GM18526 (cell line): Measurements from ENCODE around the gene NAPA.
A peak's percentile ranks its signal among the peaks of the same experiment; 100 is the strongest.

Source experiments
- POLR2A ChIP-seq: IDR thresholded peaks from 3 replicates; pipeline ENCODE4 v1.6.1; 2011; ENCODE audit not compliant: insufficient read length; ENCODE audit errors: extremely low read depth

NAPA gene

DNA sequence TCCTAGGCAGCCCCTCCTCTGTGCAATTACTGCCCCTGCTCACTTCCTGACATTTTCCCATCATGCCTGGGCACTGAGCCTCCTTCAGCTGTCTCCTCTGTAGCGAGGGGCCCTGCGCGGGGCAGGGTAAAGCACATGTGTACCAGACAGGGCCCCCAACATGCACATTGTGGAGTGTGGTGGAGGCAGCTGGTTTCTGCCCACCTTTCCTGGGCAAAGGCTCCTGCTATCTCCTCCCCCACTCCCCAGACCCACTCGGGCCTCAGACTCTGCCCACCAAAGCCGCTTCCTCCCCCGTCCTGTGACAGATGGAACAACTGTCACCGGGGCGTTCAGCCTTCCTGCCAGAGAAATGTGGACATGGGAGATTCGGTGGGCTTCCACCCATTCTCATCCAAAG is 28.0 kb downstream of the NAPA start:
- TF ChIP-seq POLR2A: no peak

DNA sequence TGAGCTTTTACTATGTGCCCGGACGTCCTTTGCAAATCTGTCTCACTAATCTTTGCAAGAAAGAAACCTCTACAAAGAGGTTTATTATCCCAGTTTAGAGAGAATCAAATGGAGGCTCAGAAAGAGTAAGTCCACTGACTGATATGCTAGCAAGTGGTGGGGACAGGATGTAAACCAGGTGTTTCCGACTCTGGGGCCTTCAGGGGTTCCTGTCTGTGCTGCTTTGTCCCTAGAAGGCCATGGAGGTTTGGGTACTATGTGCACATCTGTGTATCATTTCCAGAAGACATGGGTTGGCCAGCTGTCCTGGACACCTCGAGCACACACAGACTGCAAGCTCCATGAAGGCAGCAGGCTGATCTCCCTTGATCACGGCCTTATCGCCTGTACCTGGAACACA is 29.7 kb downstream of the NAPA start:
- no peak for TF ChIP-seq POLR2A

DNA sequence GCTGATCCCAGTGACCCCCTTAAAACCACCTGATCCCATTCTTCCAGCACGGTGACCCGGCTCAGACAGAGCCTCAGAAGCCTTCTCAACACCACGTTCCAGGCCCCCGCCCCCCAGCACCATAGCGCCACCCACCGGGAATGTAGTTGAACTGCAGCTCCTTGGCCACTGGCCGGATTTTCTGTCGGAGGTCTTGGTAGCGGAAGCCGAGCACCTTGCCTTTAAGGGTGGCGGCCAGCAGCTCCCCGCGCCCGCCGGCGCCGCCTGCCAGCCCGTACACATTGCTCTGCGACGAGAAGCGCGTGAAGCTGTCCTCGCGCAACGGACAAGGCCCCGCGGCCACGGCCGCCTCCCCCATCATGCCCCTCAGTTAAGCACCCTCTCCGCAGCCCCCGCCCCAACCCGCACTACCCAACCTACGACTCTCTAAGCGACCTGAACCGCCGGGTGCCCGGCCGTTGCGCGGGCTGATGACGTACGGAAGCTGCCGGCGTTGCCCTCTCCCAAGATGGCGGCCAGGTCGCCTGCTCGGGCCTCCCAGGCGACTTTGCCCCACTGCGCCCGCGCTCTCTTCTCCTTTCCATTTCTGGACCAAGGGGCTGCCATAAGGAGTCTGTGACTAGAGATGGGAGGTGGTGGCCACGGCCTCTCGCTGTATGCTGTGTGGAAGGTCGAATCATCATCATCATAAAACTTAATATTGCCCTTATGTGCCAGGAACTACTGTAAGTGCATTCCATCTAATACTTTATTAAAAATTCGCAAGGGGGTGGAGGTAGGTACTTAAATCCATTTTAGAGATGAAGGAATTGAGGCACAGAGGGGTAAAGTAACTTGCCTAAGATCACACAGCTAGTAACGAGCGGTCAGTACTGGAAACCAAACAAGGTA is 30.8 kb downstream of the NAPA start, which contains the start of gene KPTN:
Gene KPTN (minus strand): TSS at position 420 of the 891 bp plus-strand sequence. CDS start 59 bp downstream, at position 361.
- peak; percentile 70 for TF ChIP-seq POLR2A

DNA sequence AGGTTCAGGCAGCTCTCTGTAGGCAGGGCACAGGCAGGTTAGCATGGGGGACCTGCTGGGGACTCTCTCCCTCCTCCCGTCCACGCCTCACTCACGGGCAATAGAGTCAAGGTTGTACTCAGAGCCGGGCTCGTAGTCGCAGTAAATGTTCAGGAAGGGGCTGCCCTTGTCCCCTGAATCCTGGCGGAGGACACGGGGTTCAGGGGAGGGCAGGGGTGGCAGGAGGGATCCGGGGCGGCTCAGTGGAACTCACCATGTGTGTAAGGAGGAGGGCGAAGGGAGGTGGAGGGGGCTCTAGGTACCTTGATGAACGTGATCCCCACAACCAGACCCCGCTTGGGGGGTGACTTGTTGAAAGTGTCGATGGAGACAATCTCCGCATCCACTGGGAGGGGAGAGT is 31.7 kb downstream of the NAPA start:
- no peak for TF ChIP-seq POLR2A

DNA sequence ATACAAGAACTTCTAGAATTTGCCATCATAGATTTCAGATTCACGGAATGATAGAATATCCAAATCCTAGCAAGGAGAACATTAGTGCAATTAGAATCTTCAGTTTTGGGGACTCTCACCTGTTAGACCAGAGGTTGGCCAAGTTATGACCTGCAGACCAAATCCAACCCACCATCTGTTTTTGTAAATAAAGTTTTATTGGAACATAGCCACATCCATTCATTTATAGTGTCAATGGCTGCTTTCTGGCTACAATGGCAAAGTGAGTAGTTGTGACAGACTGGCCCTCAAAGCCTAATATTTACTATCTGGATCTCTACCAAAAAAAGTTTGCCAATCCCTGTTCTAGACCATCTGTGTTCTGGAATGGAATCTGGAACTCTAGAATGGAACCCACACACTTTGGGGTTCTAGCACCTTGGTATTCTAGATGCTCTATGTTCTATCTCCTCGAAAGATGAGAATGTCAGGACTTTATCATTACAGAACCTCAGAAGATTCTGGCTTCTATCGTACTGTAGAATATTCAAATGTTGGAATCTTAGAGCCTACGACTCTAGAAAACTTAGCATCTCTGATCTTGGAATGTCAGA is 33.3 kb downstream of the NAPA start:
- TF ChIP-seq POLR2A: no peak

DNA sequence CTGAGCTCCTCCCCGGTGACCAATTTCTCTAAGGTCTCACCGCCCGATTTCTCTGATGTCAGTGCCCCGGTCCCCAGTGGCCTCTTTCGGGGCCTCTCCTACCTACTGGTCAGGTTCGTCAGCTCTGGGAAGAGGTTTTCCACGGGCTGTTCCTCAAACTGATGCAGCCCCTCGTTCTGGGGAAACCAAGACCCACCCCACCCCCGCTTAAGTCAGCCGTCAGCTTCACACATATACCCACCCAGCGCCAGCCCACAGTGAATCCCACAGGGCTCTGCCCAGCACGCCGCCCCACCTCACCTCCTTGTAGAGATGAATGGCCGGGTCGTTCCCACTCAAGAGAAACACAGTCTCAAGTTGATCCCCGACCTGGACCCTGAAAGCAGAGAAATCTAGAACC is 34.2 kb downstream of the NAPA start:
- TF ChIP-seq POLR2A: no peak

DNA sequence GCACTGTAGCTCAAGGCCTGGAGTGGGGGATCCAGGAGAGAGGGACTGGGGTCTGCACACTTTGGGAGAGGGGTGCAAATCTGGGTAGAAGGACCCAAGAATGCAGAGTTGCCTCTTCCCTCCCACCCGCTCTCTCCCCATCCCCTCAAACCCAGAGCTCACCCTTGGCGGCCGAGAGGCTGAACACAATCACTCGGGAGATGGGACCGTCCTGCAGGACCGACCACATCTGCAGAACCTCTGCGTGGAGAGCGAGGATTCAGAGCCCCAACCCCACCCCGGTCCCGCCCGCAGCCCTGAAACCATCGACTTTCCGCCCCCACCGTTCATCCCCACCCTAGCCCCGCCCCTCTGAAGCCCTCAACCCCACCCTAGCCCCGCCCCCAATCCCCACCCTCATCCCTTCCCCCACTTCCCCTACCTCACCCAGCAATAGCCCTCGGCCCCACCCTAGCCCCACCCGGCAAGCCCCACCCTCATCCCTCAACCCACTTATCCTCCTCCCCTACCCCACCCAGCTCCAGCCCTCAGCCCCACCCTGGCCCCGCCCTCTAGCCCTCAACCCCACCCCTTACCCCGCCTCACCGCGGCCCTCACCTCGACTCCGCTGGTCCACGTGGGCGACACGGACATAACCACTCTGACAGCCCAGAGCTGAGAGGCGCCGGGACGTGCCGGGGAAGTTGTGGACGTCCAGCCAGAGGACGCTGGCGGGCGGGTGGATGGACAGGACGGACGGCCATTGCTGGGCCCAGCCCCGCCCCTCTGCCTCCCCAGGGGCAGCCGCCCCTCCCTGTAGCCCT is 35.0 kb downstream of the NAPA start:
- no peak for TF ChIP-seq POLR2A

DNA sequence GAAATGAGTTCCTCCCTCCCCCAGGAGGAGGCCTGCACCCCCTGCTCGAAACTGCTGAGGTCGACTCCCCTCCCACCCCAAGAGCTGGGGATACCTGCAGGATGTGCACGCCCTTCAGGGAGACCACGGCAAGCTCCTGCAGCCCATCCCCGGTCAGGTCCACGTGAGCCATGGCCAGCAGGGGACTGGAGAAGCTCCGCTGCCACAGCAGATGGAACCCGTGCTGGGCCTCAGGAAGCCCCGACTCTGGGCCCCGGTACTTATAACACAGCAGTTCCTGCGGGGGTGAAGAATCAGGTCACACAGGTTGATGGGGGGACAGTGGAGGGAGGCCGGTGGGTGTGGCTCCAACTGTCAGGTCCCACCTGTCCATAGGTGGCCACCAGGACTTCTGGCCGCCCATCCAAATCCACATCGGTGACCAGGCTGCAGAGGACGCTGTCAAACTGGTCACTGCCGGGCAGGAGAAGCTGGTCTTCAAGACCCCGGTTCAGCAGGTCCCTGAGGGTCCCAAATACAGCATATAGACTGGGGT is 38.4 kb downstream of the NAPA start:
- TF ChIP-seq POLR2A: no peak

DNA sequence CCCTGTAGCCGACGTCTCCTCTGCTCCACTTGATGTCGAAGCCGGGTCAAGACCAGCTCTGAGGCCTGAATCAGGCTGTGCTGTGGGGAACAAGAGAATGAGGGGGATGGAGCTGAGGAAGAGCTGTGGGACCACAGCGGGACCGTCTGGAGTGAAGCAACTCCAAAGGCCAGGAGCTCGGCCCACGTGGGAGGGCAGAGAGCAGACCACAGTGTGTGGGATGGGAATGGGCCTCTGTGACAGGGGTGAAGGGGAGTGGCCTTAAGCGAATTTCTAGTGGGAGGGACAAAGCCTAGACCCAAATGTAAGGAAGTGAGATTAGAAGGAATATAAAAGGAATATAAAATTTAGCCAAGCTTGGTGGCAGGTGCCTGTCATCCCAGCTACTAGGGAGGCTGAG is 39.4 kb downstream of the NAPA start:
- no peak for TF ChIP-seq POLR2A

DNA sequence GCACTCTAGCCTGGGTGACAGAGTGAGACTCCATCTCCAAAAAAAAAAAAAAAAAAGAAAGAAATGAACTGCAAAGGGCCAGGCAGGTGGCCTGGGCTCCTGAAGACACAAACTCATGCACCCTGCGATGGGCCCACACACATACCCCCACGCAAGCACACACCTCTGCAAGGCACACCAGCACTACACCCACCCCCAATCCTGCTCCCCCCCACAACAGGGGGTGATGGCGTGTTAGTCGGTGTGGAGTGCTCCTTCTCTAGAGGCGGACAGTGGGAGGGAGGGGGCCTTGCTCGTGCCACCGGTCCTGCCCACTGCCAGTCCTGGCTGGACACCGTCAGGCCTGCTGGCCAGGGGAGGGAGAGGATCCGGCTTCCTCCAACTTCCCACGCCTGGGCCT is 41.5 kb downstream of the NAPA start:
- no peak for TF ChIP-seq POLR2A

DNA sequence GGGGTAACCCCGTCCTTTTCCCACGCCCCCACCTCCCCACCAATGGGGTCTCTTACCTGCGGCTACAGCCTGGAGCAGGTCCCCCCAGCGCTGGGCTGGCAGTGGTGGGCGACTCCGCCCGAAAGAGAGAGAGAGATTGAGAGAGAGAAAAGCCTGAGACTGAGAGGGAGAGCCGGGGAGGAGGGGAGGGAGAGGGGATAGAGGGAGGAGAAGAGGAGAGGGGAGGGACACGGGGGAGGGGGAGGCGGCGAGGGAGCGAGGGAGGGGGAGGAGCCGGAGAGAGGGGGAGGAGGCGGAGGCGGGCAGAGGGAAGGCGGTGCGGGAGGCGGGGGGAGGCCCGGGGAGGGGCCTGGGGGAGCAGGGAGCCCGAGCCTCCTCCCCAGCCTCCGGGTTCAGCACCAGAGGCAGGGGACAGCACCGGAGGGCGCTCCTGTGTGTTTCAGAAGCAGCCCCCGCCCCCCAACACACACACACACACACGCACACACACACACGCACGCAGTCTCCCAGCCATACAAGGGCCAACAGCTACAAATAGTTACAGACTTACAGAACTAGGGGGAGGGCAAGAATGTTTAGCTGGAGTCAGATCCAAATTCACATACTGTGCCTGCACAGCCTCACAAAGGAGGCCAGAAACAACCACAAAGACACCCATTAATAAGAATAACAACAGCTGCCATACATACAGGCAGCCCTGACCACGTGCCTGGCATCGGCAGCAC is 43.0 kb downstream of the NAPA start, which contains the start of gene SLC8A2:
Gene SLC8A2 (minus strand): TSS at position 161 of the 725 bp plus-strand sequence. CDS start 5,490 bp downstream, outside the sequence.
- TF ChIP-seq POLR2A: no peak

DNA sequence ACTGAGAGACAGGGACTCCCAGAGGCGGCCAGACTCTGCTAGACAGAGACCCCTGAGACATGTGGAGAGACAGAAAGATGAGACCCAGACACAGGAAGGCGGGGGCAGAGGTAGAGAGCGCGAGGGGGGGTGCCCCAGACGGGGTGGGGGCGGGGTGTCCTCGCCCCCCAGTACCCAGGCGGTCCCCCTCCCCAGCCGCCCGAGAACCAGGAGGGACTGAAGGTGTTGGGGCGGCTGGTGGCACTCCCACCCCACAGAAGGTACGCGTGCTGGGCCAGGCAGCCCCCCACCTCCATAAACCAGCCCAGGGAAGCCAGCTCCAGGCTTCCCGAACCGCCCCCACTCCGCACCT is 43.5 kb downstream of the NAPA start:
- no peak for TF ChIP-seq POLR2A

DNA sequence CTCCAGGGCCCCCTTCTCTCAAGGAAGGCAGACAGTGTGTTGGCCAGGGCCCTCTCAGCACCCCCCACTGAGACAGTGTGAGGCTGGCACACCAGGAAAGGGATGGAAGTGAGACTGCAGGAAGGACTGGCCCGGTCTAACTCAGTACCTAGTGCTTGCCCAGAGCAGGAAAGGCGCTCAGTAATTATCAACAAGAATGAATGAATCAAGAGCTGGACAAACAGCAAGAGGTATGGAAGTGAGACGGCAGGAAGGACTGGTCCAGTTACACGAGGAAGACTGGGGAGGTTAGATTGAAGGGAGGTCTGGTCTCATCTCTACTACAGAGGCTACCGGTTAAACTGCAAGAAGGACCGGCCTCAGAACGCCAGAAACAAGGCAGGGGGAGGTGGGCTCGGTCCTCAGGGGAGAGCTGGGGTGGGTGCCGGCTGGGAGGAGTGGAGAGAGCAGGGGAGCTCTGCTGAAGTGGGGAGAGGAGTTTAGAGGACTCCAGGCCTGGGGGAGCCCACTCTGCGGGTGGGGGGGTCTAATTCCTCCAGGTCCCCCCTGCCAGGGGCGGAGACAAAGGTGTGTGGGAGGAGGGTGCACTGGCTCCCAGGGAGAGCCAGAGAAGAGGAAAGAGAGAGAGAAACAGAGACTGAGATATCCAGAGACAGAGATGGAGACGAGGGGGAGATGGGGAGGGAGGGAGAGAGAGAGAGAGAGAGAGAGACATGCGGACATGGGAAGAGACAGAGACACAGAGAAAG is 44.2 kb downstream of the NAPA start:
- no peak for TF ChIP-seq POLR2A

DNA sequence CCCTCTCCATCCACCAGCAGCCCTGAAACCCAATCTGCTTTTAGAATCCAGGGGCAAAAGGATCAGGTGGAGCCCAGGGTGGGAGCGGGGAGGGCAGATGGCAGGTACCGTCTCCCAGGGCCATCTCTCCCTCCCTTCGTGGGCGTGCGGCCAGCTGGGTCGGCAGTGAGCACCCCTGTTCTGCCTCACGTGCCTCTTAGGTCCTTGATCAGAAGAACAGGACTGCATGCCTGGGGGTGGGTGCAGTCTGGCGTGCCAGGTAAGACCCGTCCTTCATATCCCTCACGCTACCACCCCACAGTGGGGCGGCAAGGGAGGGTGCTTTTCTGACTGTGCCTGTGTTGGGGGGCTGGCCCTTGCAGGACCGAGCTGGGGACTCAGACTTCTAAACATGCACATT is 45.1 kb downstream of the NAPA start:
- TF ChIP-seq POLR2A: no peak

DNA sequence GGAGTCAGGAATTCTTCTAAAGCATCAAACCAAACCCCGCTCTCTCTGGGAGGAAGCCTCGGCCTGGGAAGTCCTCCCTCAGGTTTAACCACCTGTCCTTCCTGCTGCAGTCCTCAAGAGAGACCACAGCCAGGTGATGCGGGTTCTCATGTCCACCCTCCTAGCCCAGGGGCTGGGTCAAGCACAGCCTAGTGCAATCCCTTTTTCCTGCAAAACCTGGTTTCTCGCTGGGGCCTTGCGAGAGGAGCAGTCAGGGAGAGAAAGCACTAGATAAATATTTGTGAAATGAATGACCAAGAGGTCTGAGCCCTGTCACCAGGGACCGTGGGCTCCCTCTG is 45.5 kb downstream of the NAPA start:
- no peak for TF ChIP-seq POLR2A

DNA sequence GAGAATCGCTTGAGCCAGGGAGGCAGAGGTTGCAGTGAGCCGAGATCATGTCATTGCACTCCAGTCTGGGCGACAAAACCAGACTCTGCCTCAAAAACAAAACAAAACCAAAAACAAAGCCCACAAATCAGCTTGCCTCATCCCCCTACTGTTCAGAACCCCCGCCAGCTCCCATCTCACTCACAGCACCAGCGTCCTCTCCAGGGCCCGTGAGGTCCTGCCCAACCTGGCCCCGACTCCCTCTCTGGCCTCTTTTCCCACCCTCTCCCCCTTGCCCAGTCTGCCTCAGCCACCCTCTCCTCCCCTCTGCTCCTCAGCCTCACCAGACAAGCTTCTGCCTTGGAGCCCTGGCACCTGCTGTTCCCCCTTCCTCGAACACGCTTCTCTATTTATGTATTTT is 46.9 kb downstream of the NAPA start:
- TF ChIP-seq POLR2A: no peak
